IMR-90 (cell line): Measurements from ENCODE around the gene TAS2R8. TPM values are rescaled to one million over a fixed set of nuclear protein-coding genes. Genes with fewer than 3 reads are reported as not detected.

Source experiments
- ATAC-seq: fragments of 200-7000 bp; cut with Tn5 transposase; 2 replicates; pipeline ENCODE4 v1.9.1; 2020; ENCODE audit warnings: low read depth, mild to moderate bottlenecking, moderate library complexity
- BruUV-seq: library from RNA; stranded (reverse); fragments of 400-500 nt; replicated peaks from 2 replicates; lab custom pipeline; 2021; lab: Mats Ljungman, UMichigan
- CTCF ChIA-PET: fragments of 300-600 bp; formaldehyde crosslinking; extraction: SDS; loops from one replicate; lab custom pipeline; 2021; ENCODE audit warnings: antibody characterized with exemption; lab: Yijun Ruan, JAX
- POLR2A ChIA-PET: fragments of 300-600 bp; sonication (Branson Sonifier 250); formaldehyde crosslinking; loops from one replicate; lab custom pipeline; 2022; ENCODE audit warnings: antibody characterized with exemption; ENCODE audit not compliant: unreplicated experiment; lab: Charles Lee
- DNase-seq: peaks from one replicate; pipeline ENCODE4 v3.0.0; 2013
- H2AFZ ChIP-seq: replicated peaks from 2 replicates; pipeline ENCODE3; 2013; ENCODE audit warnings: low read length, mild to moderate bottlenecking; ENCODE audit not compliant: poor library complexity
- H2AK5ac ChIP-seq: 2 replicates; pipeline ENCODE4 v1.6.1; 2013; ENCODE audit warnings: low read depth, low read length, inconsistent platforms
- H2AK9ac ChIP-seq: replicated peaks from 2 replicates; pipeline ENCODE3; 2013; ENCODE audit warnings: mild to moderate bottlenecking, low read depth, low read length, moderate library complexity; ENCODE audit not compliant: poor library complexity
- H2BK120ac ChIP-seq: 2 replicates; pipeline ENCODE4 v1.6.1; 2013; ENCODE audit warnings: low read depth, low read length, inconsistent platforms
- H2BK15ac ChIP-seq: 3 replicates; pipeline ENCODE4 v1.6.1; 2013; ENCODE audit warnings: low read depth, low read length, inconsistent platforms
- H2BK20ac ChIP-seq: 2 replicates; pipeline ENCODE4 v1.6.1; 2013; ENCODE audit warnings: low read depth, mild to moderate bottlenecking, inconsistent platforms, low read length, moderate library complexity
- H2BK5ac ChIP-seq: 2 replicates; pipeline ENCODE4 v1.6.1; 2013; ENCODE audit warnings: mild to moderate bottlenecking, low read depth, low read length, inconsistent platforms; ENCODE audit not compliant: poor library complexity, severe bottlenecking
- H3K14ac ChIP-seq: replicated peaks from 2 replicates; pipeline ENCODE4 v1.6.1; 2013; ENCODE audit warnings: low read depth, low read length, inconsistent platforms
- H3K18ac ChIP-seq: 2 replicates; pipeline ENCODE4 v1.6.1; 2013; ENCODE audit warnings: low read depth, low read length, control low read depth
- H3K23ac ChIP-seq: 2 replicates; pipeline ENCODE4 v1.6.1; 2013; ENCODE audit warnings: low read depth, low read length, inconsistent platforms
- H3K27ac ChIP-seq: 2 replicates; pipeline ENCODE4 v1.5.1; 2013; ENCODE audit warnings: mild to moderate bottlenecking, control low read depth, low read length; ENCODE audit not compliant: insufficient read depth
- H3K27me3 ChIP-seq: 2 replicates; pipeline ENCODE4 v1.6.1; 2013; ENCODE audit warnings: low read length; ENCODE audit not compliant: control insufficient read depth, insufficient read depth
- H3K36me3 ChIP-seq: 2 replicates; pipeline ENCODE4 v1.6.1; 2013; ENCODE audit warnings: low read length, mixed read lengths; ENCODE audit not compliant: control insufficient read depth, insufficient read depth
- H3K4ac ChIP-seq: 2 replicates; pipeline ENCODE4 v1.6.1; 2013; ENCODE audit warnings: low read depth, low read length, inconsistent platforms
- H3K4me1 ChIP-seq: 2 replicates; pipeline ENCODE4 v1.6.1; 2013; ENCODE audit warnings: low read length, mixed read lengths; ENCODE audit not compliant: control insufficient read depth, insufficient read depth
- H3K4me2 ChIP-seq: 2 replicates; pipeline ENCODE4 v1.6.1; 2013; ENCODE audit warnings: low read depth, mild to moderate bottlenecking, control low read depth, low read length, moderate library complexity
- H3K4me3 ChIP-seq: 2 replicates; pipeline ENCODE4 v1.5.1; 2013; ENCODE audit warnings: low read depth, mild to moderate bottlenecking, control low read depth, low read length, moderate library complexity; ENCODE audit not compliant: insufficient read depth
- H3K56ac ChIP-seq: 2 replicates; pipeline ENCODE4 v1.6.1; 2013; ENCODE audit warnings: low read length, inconsistent platforms; ENCODE audit not compliant: insufficient read depth; ENCODE audit errors: extremely low read depth
- H3K79me1 ChIP-seq, 2 experiments: 2 replicates each; pipeline ENCODE4 v1.6.1; 2013; ENCODE audit warnings: low read length in 2 of 2, inconsistent platforms in 1 of 2, low read depth in 1 of 2
- H3K9ac ChIP-seq: 2 replicates; pipeline ENCODE4 v1.6.1; 2013; ENCODE audit warnings: low read depth, low read length, control low read depth
- H3K9me1 ChIP-seq: 2 replicates; pipeline ENCODE4 v1.6.1; 2013; ENCODE audit warnings: low read length, inconsistent platforms; ENCODE audit not compliant: insufficient read depth
- H3K9me3 ChIP-seq: 2 replicates; pipeline ENCODE4 v1.6.1; 2013; ENCODE audit warnings: low read length; ENCODE audit not compliant: control insufficient read depth, insufficient read depth
- H4K20me1 ChIP-seq: 2 replicates; pipeline ENCODE4 v1.6.1; 2013; ENCODE audit warnings: low read length, inconsistent platforms; ENCODE audit not compliant: insufficient read depth
- H4K5ac ChIP-seq: 2 replicates; pipeline ENCODE4 v1.6.1; 2013; ENCODE audit warnings: mild to moderate bottlenecking, low read depth, low read length, control low read depth
- H4K8ac ChIP-seq, 2 experiments: 2 replicates each; pipeline ENCODE4 v1.6.1; 2013; ENCODE audit warnings: low read depth in 2 of 2, low read length in 2 of 2, control low read depth in 1 of 2, inconsistent platforms in 1 of 2
- H4K91ac ChIP-seq: 2 replicates; pipeline ENCODE4 v1.6.1; 2013; ENCODE audit warnings: low read depth, low read length, inconsistent platforms; ENCODE audit not compliant: insufficient read depth
- BHLHE40 ChIP-seq: fragments of 150-350 bp; IDR thresholded peaks from 2 replicates; pipeline ENCODE4 v1.6.1; 2016; ENCODE audit warnings: mild to moderate bottlenecking, low read depth, low read length
- CHD1 ChIP-seq: IDR thresholded peaks from 2 replicates; pipeline ENCODE4 v1.6.1; 2012; ENCODE audit warnings: low read depth, low read length, improper control_type of control experiment
- MAZ ChIP-seq: IDR thresholded peaks from 2 replicates; pipeline ENCODE4 v1.6.1; 2012; ENCODE audit warnings: low read depth, mild to moderate bottlenecking, low read length, improper control_type of control experiment, moderate library complexity, borderline replicate concordance
- MXI1 ChIP-seq: IDR thresholded peaks from 2 replicates; pipeline ENCODE4 v1.6.1; 2012; ENCODE audit warnings: low read depth, mild to moderate bottlenecking, low read length, moderate library complexity, borderline replicate concordance
- RAD21 ChIP-seq: IDR thresholded peaks from 2 replicates; pipeline ENCODE4 v1.6.1; 2012; ENCODE audit warnings: low read length, improper control_type of control experiment
- RFX5 ChIP-seq: IDR thresholded peaks from 2 replicates; pipeline ENCODE4 v1.8.0; 2012; ENCODE audit warnings: low read depth, mild to moderate bottlenecking, low read length, moderate library complexity
- WGBS, 2 experiments: methylation state at CpG; one replicate each; pipeline versions ENCODE4 v1.1.5 to v1.1.7; 2013; ENCODE audit warnings: missing lambda C conversion rate in 2 of 2; ENCODE audit not compliant: insufficient read length in 1 of 2; ENCODE audit errors: extremely low coverage in 2 of 2; 5-methylcytosine and 5-hydroxymethylcytosine counted together
- dilution Hi-C: fragments of 300-500 bp; cut with HindIII; formaldehyde crosslinking; loops from one replicate; pipeline ENCODE4 v1.14.3; 2018; ENCODE audit warnings: low sequenced_read_pairs; ENCODE audit not compliant: unreplicated experiment
- in situ Hi-C: fragments of 300-500 bp; cut with MboI; formaldehyde crosslinking; loops from 3 replicates; pipeline ENCODE4 v1.14.3; 2019; ENCODE audit warnings: low sequenced_read_pairs, inconsistent platforms, mixed read lengths
- intact Hi-C: fragments of 100-400 bp; cut with micrococcal nuclease; formaldehyde crosslinking; loops from 2 replicates; pipeline ENCODE4 v1.10.0; 2022
- polyA plus RNA-seq, 3 experiments: library from polyadenylated mRNA; depleted of rRNA; stranded (reverse); fragments of >200 nt; gene quantifications; 2 replicates each; pipeline ENCODE4 v1.2.3, GENCODE V29; 2012; ENCODE audit warnings: low replicate concordance in 1 of 3
- total RNA-seq: library from RNA; depleted of rRNA; stranded (reverse); fragments of >200 nt; gene quantifications from 2 replicates; pipeline ENCODE4 v1.2.3, GENCODE V29; 2012
- TF ChIP-seq, protein P1 (sequence below): conservative IDR thresholded peaks from 2 replicates; pipeline ENCODE4 v1.5.1; 2012; ENCODE audit warnings: mild to moderate bottlenecking, low read depth, low read length, improper control_type of control experiment

Gene TAS2R8
- total and polyA plus RNA-seq, 2 of the 4 experiments (the other 2 are of a cell fraction), result not detected

DNA sequence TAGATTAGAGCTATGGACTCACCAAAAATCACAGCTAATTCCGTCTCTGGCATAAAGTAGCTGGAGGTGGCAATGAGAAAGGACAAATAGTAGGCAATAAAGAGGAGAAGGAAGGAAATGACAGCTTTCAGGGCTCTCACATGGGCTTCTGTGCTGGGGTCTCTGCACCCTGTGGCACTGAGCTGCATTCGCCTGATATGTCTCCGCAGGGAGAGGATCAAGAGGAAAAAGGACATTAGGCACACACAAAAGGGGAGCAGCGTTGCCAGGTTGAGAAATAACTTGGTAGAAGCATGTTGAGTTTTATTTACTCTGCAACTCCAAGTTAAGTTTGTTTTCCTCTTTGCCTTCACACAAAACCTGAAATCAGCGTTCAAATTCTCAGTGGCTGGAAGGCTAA lies 5.3 kb downstream of the TAS2R8 start:
- TF ChIP-seq RFX5 (no peak), RAD21 (no peak), BHLHE40 (no peak), MXI1 (no peak), MAZ (no peak), CHD1 (no peak)
- TF ChIP-seq, protein P1, sequence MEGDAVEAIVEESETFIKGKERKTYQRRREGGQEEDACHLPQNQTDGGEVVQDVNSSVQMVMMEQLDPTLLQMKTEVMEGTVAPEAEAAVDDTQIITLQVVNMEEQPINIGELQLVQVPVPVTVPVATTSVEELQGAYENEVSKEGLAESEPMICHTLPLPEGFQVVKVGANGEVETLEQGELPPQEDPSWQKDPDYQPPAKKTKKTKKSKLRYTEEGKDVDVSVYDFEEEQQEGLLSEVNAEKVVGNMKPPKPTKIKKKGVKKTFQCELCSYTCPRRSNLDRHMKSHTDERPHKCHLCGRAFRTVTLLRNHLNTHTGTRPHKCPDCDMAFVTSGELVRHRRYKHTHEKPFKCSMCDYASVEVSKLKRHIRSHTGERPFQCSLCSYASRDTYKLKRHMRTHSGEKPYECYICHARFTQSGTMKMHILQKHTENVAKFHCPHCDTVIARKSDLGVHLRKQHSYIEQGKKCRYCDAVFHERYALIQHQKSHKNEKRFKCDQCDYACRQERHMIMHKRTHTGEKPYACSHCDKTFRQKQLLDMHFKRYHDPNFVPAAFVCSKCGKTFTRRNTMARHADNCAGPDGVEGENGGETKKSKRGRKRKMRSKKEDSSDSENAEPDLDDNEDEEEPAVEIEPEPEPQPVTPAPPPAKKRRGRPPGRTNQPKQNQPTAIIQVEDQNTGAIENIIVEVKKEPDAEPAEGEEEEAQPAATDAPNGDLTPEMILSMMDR, result no peak
- no peak overlapping the region for H4K5ac ChIP-seq
- ATAC-seq (no peak), DNase-seq (no peak)
- H3K56ac ChIP-seq, result no peak overlapping the region
- no peak overlapping the region for H3K4me2 ChIP-seq
- WGBS, 2 experiments, result no CpG with 5 or more reads among the region's 5 CpGs
- H2BK15ac ChIP-seq, result no peak overlapping the region
- in situ Hi-C loops, result no loop called here
- BruUV-seq, result no TSS peak
- H3K4me1 ChIP-seq, result no peaks in the 10 kb centered on the region
- H3K23ac ChIP-seq, result no peak overlapping the region
- no peak overlapping the region for H2AK9ac ChIP-seq
- no peak overlapping the region for H4K91ac ChIP-seq
- no peaks in the 10 kb centered on the region for H3K27me3 ChIP-seq
- no peak overlapping the region for H3K4me3 ChIP-seq
- no peaks in the 10 kb centered on the region for H4K20me1 ChIP-seq
- H2BK20ac ChIP-seq, result no peak overlapping the region
- no peak overlapping the region for H2BK5ac ChIP-seq
- ChIA-PET CTCF (no interaction called here), POLR2A (no interaction called here)
- H2AFZ ChIP-seq, result no peak overlapping the region
- H3K9ac ChIP-seq, result no peak overlapping the region
- no peak overlapping the region for H2AK5ac ChIP-seq
- no peaks in the 10 kb centered on the region for H3K9me3 ChIP-seq
- H2BK120ac ChIP-seq, result no peak overlapping the region
- H3K79me1 ChIP-seq, result no peaks in the 10 kb centered on the region
- H4K8ac ChIP-seq, result no peak overlapping the region
- H3K4ac ChIP-seq, result no peak overlapping the region
- no peak overlapping the region for H3K27ac ChIP-seq
- intact Hi-C loops, result no loop called here
- no peaks in the 10 kb centered on the region for H3K36me3 ChIP-seq
- no peak overlapping the region for H3K14ac ChIP-seq
- dilution Hi-C loops, result no loop called here
- no peak overlapping the region for H3K18ac ChIP-seq
- no peaks in the 10 kb centered on the region for H3K9me1 ChIP-seq
